Stimulated activated CD4-positive, alpha-beta T cell treated with anti-CD3 and anti-CD28 coated beads, Interleukin-4, amount 100 ng/mL, for 24 hours (primary cell): ENCODE data around the gene CDK3.
"Not testable (repeated sequence)": the region's sequence is repeated elsewhere in the genome, so short reads cannot be mapped to it uniquely, and the experiment has no call there.

Experiments used
- DNase-seq: peaks from one replicate; pipeline ENCODE4 v3.0.0-alpha.2; 2020

CDK3 gene

DNA sequence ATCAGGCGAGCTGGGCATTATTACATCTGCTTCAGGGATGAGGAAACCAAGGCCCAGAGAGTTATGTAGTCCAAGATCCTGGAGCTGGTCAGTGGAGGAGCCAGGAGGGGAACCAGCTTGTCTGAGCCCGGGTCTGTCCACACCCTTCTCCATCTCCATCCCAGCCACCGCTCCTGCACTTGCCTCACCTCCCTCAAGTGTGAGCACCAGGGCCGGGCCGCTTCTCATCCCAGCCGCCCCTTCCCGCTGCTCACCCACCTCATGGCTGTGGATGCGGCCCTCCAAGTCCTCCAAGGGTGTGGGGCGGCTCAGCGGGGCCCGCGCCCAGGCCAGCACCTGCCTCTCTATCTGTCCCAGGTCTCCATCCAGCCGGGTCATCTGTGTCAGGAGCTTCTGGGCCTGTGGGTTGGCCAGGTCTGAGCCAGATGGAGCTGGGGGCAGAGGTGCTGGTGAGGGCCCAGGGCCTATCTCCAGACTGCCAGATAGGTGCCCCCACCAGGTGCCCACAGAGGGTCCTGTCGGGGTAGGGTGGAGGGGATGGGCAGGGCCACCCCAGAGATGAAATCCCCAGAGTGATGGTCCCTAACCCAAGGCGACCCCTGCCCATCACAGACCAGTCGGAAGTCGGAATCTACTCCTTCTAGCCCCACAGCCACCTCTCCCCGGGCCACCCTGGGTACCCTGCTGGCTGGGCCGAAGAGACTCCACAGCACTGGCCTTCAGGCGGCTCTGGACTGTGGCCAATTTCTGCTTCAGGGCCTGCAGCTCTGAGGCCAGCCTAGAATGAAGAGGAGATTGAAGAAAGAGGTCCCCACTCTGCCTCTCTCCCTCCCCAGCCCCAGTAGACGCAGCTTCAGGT, 17.1 kb downstream of the CDK3 start:
- DNase-seq, result no peak

DNA sequence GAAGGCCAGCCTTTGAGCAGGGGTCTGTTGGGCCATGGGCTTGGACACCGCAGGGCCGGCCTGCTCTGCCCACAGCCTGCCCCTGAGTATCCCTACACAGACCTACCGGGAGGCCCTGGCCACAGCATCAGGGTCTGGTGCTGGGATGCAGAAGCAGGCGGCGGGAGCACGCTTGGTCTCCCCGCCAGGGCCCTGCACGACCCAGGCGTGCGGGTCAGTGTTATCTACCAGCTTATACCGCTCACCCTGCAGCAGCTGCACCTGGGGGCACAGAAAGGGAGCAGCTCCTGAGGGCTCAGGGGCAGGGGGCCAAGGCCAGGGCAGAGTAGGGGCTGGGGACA, 17.7 kb downstream of the CDK3 start:
- DNase-seq, result no peak

DNA sequence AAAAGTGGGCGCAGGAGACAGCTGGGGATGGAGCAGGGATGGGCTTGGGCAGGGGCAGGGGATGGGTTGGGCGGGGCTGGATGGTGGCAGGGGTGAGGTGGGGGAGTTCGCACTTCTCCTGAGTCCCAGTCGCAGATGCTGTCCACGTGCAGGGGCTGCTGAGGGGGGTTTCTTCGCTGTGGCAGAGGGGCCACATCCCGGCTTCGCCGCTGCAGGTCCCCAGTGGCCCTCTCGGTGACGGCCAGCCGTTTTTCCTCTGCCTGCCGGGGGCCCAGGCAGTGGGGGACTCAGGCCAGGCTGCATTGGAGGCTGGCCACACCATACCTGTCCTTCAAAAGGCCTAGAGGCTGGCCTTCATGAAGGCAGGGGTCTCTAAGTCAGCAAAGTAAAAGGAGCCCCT, 18.1 kb downstream of the CDK3 start:
- DNase-seq, result no peak

DNA sequence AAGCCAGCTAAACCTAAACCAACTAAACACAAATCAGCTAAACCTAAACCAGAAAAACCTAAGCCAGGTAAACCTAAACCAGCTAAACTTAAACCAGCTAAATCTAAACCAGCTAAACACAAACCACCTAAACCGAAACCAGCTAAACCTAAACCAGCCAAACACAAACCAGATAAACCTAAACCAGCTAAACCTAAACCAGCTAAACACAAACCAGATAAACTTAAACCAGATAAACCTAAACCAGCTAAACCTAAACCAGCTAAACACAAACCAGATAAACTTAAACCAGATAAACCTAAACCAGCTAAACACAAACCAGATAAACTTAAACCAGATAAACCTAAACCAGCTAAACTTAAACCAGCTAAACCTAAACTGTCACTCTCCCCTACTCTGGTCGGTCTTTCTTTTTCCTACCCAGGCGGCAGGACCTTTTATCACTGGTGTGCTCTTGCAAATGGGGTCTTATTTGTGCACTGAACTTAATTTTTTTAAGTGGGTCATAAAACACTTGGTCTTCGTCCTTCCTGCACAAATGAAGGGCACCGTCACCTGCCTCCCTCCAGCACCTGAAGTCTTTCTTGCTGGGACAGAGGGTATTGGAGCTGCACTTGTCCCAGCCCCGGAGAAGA, 19.3 kb downstream of the CDK3 start:
- DNase-seq, result no peak

DNA sequence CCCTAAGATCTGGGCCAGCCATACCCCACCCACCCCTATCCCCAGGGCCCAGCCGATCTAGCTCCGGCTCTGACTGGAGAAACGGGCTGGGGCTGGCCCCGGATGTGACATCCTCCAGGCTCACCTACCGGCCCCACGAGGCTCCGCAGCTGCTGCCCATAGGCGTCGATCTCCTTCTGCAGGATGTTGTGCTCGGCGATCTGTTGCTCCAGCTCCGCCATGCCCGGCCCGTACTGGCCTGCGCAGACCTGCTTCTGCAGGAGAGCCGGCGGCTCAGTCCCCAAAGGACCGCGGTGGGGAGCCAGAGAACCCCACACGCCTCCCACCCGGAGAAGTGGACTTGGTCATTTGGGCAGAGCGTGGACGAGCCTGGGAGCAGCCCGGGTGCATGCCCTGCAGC, 21.6 kb downstream of the CDK3 start:
- no peak for DNase-seq

DNA sequence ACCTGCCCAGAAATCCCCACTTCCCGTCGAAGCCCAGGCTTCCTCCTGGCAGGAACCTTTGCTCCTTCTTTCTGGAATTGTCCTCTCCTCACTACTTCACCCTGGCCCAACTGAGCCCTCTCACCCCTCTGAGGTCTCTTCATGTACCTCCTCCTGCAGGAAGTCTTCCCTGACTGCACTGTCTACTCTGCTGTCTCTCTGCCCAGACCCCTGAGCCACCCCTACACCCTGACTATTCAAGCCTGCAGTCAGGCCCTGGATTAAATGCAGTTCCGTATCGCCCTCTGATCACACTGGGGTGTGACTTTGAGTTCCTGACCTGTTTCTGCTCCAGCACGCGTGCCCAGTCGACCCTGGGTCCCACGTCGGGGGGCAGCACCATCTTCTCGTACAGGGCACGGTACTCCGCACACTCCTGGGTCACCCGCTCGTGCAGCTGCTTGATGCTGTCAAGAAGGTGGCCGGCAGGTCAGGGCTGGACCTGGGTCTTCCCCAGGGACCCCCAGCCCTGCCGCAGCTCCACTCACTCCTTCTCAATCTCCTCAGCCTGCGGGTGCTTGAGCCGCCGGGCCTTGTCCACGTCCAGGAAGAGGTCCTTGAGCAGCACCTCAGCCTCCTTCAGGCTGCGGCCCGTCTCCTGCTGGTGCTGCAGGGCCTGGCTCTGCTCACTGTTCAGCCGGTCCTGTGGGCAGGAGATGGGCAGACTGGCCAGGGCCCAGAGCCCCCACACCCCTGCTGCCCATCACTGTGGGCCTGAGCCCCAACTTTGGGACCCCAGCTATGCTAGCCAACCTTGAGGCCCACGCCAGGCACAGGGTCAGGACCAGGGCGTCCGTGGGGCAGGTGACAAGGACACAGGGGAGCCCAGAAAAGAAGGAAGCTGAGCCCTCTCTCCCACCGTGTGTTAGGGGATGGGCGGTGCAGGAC, 22.6 kb downstream of the CDK3 start:
- DNase-seq, result no peak

DNA sequence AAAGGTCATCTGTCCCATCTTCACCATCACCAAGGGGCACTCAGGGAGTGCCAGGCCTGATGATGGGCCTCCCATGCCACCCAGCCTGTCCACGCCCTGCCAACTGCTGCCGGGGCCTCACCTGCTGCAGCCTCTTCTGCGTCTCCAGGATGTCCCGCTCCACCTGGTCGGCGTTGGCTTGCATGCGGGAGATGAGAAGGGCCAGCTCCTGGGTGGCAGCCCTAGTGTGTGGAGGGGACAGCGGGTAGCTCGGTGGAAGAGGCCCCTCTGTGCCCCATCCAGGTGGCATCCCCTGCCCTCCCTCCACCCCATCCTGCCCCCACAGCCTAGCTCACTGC, 23.2 kb downstream of the CDK3 start:
- DNase-seq, result no peak

DNA sequence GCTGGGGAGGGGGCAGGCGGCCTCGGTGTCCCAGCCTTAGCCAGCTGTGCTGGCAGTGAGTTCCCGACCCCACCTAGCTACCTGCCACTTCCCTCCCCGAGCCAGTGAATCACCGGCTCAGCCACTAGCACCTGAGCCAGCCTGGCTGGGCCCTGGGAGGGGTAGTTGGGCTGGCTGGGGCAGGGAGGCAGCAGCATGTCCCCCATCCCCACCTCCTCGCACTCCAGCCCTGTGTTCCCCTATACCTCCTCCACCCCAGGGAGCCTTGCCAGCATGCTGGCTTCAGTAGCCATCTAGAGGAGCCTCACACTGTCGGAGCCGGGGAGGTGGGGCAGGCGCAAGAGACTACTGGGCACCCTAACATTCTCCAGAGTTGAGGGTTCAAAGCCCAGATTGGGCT, 23.7 kb downstream of the CDK3 start:
- DNase-seq, result no peak

DNA sequence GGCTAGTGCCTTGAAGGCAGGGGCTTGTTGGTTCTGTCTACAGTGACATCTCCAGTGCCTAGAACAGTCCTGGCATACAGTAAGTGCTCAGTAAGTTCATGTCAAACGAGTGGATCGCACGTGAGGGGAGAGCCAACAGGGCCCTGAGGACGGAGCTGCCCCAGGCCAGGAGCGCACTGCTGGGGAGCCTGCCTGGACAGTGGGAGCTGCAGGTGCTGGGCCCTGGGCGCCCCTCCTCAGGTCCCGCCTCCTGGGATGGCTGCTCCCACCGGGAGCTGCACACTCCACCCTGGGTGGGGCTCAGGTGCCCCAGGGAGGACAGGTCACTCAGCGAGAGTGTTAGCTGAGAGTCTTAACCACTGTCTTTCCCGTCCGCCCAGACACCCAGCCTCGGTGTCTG, 24.6 kb downstream of the CDK3 start:
- no peak for DNase-seq

DNA sequence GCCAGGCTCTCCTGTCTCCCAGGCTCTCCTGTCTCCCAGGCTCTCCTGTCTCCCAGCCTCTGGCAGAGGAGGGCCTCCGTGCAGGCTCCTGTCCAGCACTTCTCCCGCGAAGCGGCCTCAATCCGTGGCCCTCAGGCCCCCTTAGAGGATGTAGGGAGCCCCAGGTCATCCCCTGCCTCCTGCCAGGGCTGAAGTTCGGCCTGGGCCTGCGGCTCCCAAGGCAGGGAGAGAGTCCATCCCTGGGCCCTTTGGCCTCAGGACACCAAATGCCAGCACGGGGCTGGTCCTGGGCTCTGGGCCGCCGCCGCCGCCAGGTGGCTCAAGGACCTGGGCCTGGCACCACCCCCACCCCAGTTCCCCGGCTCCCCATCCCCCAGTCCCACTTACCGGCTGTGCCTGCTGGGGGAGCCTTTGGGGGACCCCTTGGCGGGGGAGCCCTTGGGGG, 26.1 kb downstream of the CDK3 start:
- DNase-seq, result no peak

DNA sequence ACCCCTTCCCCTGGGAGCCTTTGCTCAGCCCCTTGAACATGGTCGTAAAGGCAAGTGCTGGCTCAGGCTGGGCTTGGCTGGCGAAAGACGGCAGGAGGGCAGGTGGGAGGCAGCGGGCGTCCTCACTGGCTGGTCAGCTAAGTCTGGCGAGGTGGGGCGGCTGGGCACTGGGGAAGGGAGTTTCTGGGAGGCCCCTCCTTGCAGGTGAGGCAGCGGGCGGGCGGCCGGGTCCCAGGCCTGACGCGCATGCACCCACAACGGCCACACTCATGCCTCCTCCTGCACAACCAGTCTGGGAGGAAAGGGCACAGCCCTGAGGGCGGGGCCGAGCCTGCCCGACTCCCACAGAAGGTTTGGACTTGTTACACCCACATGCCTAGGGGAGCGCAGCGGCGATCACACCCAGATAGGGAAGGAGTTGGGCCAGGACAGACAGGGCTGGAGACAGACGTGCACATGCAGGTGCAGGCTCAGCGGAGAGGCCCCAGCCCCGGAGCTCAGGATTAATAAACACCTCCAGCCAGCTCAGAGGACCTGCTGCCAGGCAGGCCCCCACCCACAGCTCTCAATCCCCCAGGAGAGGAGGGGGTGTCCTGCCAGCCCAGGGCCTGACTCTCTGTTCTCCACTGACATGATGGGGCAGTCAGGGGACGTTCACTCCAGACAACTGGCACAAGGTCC, 26.6 kb downstream of the CDK3 start, which contains the start of gene EVPL:
TSS of gene EVPL (minus strand) at position 148 of the 681 bp plus-strand sequence. CDS start at position 40, 108 bp downstream.
- no peak for DNase-seq

DNA sequence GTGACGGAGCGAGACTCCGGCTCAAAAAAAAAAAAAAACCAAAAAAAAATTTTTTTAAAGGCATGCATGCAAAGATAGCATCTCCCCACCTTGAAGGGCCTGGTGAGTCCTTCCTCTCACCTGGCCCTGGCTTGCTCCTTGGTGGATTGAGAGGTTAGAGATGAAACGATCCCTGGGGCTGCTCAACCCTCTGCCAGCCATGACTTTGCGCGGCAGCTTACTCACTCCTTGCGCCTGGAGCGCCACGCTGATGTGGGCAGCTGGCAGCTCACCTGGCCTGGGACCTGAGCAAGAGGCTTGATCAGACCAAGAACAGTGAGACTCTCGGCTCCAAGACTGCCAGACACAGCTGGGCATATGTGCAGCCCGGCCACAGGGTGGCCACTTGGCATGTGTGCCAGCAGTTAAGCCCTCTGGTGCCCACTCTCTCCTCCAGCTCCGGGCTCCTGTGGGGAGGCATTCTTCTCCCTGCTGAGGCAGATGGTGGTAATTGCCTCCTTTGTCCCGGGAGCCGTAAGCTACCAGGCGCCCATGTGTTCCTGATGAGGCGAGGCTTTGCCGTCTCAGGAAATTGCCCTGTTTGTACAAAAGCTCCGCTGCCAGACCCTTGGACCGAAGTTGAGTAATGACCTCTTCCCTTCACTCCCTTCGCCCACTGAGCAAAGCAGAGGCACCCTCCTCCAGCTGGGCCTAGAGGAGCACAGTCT, 31.6 kb downstream of the CDK3 start:
- no peak for DNase-seq

DNA sequence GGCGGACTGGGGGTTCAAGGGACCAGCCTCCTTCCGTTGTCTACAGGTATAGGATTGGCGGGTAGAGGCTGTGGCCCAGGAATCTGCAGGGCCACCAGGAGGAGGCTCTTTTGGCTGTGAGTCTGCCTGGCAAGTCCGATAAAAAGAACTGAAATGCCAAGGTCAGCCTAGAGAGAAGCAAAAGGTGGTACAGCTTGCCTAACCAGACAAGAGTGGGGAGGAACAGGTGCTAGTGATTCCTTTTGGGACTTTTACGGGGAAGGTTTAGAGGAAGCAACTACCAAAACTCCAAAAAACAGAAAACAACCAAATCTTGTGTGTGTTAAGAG, 32.1 kb downstream of the CDK3 start:
- DNase-seq, result no peak

DNA sequence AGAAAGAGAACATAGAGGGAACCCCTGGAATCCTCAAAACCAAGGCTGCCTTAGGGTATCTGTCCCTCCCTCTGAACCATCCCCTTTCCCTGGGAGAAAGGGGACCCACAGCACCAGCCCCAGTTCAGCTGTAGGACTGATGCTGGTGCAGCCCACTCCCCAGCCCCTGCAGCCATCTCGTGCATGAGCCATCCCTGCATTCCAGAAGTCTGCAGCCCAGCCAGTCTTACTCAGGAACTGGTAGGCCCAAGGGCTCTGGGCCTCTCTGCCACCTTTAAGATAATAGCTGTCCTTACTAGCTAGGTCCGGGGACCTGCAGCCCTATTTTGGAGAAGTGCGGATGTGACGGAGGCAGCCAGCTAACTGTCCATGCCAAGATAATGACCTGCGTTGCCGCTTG, 32.5 kb downstream of the CDK3 start:
- no peak for DNase-seq

DNA sequence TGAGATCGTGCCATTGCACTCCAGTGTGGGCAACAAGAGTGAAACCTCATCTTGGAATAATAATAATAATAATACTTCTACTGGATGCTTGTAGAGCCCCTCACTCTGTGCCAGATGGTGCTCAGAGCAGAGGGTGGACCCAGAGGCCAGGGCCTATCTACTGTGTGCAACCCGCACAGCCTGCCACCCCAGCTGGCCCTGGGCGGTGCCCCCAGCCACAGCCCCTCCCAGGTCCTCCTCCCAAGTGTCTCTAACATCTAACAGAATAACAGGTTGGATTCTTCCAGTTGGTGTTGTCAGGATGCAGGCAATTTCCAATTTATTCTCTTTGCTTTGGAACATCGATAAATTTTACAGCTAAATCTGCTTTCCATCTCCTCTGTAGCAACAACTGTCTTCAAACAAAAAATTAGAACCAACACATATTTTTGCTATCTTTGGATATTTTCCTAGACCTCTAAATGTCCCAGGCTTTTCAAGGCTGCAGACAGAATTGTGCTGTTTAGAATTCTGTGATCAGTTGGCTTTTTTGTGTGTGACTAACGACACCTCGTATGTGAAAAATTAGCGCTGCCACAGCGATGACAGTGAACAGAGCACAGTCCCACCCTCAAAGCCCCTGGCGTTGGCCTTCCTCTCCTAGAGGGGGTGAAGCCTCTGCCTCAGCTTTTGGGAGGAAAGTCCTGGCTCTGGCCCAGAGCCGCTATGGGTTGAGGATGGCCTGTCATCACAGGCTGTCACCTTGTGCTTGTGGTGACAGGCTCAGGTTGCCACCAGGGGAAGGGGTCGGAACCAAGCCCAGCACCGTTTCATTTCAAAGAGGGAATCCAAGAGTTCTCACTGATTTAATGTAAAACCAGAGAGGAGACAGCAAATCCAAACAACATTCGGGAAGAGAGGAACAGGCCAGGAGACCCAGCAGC, 34.0 kb downstream of the CDK3 start:
- no peak for DNase-seq

DNA sequence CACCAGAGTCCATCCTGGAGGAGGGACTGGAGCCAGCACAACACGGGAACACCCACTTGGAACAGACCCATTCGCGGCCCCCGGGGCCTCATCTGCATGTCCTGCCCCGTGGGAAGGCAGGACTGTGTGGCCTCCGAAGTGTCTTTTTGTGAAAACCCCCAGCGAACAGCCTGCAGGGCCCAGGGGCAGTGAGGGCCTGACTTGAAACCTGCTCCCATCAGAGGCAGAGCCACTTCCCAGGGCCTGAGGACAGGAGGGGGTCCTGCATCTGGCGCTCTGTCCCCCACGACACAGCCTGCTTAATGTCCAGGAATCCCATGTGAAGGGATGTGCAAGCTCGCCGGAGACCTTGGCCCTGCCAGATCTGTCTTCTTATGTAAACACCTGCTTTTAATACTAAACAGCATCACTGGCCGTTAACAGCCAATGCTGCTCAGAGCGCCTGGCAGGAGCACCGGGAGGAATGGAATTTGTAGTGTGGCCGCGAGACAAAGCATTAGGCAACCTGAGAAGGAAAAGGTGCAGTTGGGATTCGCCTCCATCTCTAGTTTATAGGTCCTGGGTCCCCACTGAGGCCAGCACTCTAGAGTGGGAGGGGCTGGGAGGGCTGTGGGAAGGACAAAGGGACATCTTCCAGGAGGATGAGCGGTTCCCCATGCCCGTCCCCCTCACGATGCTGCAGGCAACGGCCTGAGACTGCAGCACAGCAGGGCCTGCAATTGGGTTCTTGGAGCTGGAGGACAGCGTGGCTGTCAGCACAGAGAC, 36.0 kb downstream of the CDK3 start:
- no peak for DNase-seq

DNA sequence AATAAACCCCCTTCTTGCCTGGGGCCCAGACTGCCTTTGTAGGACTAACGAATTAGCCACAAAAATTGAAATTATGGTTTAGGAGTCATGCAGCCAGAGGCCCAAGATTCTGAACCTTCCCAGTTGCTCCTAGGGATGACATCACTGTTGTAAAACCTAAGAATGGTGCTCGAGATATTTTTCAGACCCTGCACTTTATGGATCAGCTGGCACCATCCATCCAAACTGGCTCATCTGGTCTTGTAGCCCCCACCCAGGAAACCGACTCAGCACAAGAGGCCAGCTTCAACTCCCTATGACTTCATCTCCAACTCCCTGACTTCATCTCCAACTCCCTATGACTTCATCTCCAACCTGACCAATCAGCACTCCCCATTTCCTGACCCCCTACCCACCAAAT, 37.4 kb downstream of the CDK3 start:
- no peak for DNase-seq

DNA sequence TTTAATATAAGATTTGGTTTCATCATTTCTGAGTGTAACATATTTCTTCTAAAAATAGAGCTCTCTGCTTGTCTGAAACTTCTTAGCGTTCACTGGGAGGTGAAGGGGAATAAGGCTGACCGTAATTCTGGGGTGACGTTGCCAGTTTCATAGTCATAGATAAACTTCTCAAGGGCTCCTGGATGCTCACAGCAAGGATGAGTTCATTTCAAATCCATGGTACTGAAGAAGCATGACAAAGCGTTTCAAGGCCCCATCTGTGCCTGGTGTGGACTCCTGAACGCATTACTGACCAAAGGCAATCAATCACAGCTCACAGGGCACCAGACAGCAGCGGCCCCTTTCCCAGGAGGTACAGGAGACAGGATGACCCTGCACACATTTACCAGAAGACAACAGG, 38.5 kb downstream of the CDK3 start:
- DNase-seq, result no peak

DNA sequence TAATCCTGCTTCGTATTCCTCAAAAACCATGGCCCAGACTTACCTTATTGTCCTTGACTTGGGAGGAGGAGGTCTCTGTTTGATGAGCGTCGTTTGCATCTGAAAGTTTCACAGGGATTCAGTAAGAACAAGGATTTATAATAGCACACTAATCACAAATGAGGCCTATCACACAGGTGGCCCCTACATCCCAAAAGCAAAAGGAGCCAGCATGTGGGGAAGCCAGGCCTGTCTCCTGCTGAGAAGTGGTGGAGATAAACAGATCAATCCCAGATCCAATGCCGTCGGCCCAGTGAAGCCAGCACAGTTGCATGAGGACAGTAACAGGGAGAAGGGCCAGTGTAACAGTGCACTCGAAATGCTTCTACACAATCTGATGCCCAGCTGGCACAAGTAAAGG, 39.7 kb downstream of the CDK3 start:
- no peak for DNase-seq

DNA sequence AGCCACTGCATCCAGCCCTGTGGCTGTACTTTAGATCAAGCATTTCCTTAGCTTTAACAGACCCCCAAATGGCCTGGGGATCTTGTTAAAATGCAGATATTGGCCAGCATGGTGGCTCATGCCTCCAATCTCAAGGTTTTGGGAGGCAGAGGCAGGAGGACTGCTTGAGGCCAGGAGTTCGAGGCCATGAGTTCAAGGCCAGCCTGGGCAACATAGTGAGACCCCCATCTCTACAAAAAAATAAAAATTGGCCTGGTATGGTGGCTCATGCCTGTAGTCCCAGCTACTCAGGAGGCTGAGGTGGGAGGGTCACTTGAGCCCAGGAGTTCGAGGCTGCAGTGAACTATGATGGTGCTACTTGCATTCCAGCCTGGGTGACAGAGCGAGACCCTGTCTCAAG, 42.2 kb downstream of the CDK3 start:
- not testable (repeated sequence) for DNase-seq
